Muscle of leg (tissue), 11 donors: Measurements from ENCODE around the gene SNRNP40. TPM values are rescaled to one million over a fixed set of nuclear protein-coding genes. Genes with fewer than 3 reads are reported as not detected.
"Not testable (repeated sequence)": the region's sequence is repeated elsewhere in the genome, so short reads cannot be mapped to it uniquely, and the experiment has no call there.

Experiments
- DNase-seq: peaks from one replicate; pipeline ENCODE4 v3.0.0; 2013
- H3K27ac ChIP-seq: one replicate; pipeline ENCODE4 v1.5.1; 2013; ENCODE audit warnings: mild to moderate bottlenecking, low read length, control low read depth
- H3K27me3 ChIP-seq: one replicate; pipeline ENCODE4 v1.6.1; 2013; ENCODE audit warnings: low read length; ENCODE audit not compliant: control insufficient read depth, insufficient read depth
- H3K36me3 ChIP-seq: one replicate; pipeline ENCODE4 v1.6.1; 2013; ENCODE audit warnings: low read length; ENCODE audit not compliant: control insufficient read depth, insufficient read depth
- H3K4me1 ChIP-seq: one replicate; pipeline ENCODE4 v1.6.1; 2013; ENCODE audit warnings: low read length; ENCODE audit not compliant: control insufficient read depth, insufficient read depth
- H3K4me3 ChIP-seq: one replicate; pipeline ENCODE4 v1.5.1; 2013; ENCODE audit warnings: low read length, control low read depth
- H3K9me3 ChIP-seq: replicated peaks from 2 replicates; pipeline ENCODE4 v1.6.1; 2013; ENCODE audit warnings: low read depth, low read length; ENCODE audit not compliant: control insufficient read depth
- WGBS: methylation state at CpG from one replicate; pipeline ENCODE4 v1.1.5; 2013; ENCODE audit warnings: missing lambda C conversion rate; ENCODE audit not compliant: insufficient coverage; 5-methylcytosine and 5-hydroxymethylcytosine counted together
- polyA plus RNA-seq, 8 donors: library from polyadenylated mRNA; unstranded; fragments of 120-200 nt; gene quantifications; one replicate each; pipeline versions ENCODE4 v1.2.1 to v1.2.3, GENCODE V29; 2013; ENCODE audit warnings: inconsistent platforms in 1 of 8, low replicate concordance in 1 of 8; ENCODE audit not compliant: insufficient read length in 8 of 8, insufficient read depth in 1 of 8
- total RNA-seq: library from RNA; stranded (reverse); fragments of 120-200 nt; gene quantifications from one replicate; pipeline ENCODE4 v1.2.4, GENCODE V29; 2013

The SNRNP40 gene
- total and polyA plus RNA-seq, 9 donors, result 34.8 to 54.9 (median 40.9) TPM

DNA sequence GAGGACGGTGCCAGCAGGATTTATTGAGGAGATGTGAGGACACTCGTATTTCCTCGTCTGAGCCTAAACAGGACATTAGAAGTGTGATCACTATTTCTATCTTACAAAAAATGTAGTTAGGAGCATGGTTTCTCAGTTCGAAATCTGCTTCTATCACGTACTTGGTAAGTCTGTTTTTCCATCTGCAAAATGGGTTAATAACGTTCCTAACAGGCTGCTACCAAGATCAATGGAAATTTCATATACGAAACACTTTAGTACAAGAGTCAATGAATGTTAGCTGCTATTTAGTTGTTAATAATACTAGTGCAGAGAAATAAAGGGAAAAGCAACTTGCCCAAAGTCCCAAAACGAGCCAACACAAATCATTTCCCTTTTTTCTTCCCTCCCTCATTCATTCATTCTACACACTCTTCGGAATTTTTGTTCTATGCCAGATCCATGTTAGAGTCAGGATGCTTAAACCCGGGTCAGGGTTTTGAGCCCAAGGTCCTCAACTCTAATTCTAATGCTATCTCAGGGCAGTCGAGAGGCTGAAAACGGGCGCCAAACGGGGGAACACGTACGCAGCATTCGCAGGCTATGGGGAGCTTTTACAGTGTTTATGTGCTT lies 608 bp downstream of the SNRNP40 start:
- no peaks in the 10 kb centered on the region for H3K27me3 ChIP-seq
- peak overlapping the region; percentile 95 for H3K4me3 ChIP-seq
- peaks cover 32% of the 10 kb centered on the region for H3K36me3 ChIP-seq
- H3K27ac ChIP-seq, result peak overlapping the region; percentile 91
- no peaks in the 10 kb centered on the region for H3K9me3 ChIP-seq
- 0% methylated on average over 5 of the region's 17 CpGs for WGBS
- no peak for DNase-seq
- peaks cover 12% of the 10 kb centered on the region for H3K4me1 ChIP-seq

DNA sequence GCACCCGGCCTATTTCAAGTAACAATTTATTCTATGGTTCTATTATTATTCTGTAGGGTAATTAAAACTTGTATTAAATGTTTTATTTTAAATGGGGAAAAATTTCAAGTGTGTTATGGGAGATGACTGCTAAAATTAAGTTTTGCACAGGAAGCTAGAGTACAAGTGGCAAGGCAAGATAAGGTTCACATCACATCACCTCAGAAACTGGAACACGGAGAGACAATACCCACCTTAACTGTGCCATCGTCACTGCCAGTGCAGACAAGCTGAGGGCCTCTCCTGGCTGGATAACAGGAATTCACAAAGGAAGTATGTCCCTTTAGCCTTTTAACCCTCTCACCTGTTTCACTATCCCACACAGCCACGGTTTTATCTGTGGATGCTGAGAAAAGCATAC lies 7.6 kb downstream of the SNRNP40 start:
- H3K36me3 ChIP-seq, result peaks cover 51% of the 10 kb centered on the region
- no peaks in the 10 kb centered on the region for H3K9me3 ChIP-seq
- H3K27me3 ChIP-seq, result no peaks in the 10 kb centered on the region
- DNase-seq, result no peak
- H3K4me1 ChIP-seq, result no peaks in the 10 kb centered on the region
- 86% methylated on average over 2 of the region's 4 CpGs for WGBS
- no peak overlapping the region for H3K27ac ChIP-seq
- no peak overlapping the region for H3K4me3 ChIP-seq

DNA sequence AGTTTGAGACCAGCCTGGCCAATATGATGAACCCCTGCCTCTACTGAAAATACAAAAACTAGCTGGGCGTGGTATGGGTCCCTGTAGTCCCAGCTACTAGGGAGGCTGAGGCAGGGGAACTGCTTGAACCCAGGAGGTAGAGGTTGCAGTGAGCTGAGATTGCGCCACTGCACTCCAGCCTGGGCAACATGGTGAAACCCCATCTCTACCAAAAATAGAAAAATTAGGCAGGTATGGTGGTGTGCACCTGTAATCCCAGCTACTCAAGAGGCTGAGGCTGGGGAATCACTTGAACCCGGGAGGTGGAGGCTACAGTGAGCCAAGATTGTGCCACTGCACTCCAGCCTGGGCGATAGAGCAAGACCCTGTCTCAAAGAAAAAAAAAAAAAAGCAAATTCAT lies 8.8 kb downstream of the SNRNP40 start:
- peaks cover 54% of the 10 kb centered on the region for H3K36me3 ChIP-seq
- not testable (repeated sequence) for H3K27ac ChIP-seq, H3K27me3 ChIP-seq, H3K4me3 ChIP-seq, DNase-seq, H3K9me3 ChIP-seq, H3K4me1 ChIP-seq
- WGBS, result no CpG with 5 or more reads among the region's 4 CpGs

DNA sequence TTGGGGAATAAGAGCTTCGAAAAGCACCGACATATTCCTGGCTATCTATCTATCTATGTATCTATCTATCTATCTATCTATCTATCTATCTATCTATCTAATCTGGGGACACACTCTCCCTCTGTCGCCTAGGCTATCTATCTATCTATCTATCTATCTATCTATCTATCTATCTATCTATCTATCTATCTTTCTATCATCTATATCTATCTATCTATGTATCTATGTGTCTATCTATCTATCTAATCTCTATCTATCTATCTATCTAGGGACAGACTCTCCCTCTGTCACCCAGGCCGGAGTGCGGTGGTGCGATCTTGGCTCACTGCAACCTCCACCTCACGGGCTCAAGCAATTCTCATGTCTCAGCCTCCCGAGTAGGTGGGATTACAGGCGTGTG lies 14.2 kb downstream of the SNRNP40 start:
- no CpG with 5 or more reads among the region's 9 CpGs for WGBS
- not testable (repeated sequence) for H3K4me1 ChIP-seq, H3K9me3 ChIP-seq, H3K4me3 ChIP-seq, H3K27ac ChIP-seq, H3K27me3 ChIP-seq, DNase-seq
- H3K36me3 ChIP-seq, result peaks cover 43% of the 10 kb centered on the region

DNA sequence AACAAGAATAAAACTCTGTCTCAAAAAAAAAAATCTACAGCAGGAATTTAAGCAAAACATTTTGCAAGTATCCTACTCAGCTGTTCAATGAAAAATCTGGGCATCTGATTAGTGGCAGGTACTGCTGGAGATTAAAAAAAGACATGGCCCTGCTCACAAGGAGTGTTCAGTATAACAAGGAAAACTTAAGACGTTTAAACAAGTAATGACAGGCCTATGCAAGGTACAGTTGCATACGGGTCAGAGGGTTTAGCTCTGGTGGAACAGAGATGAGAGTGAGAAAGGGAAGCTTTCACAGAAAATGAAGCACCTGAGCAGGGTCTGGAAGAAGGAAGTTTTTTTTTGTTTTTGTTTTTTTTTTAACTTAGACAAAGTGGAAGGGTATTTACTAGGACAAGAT lies 23.0 kb downstream of the SNRNP40 start:
- WGBS, result 82% methylated on average over 2 of the region's 2 CpGs
- Histone ChIP-seq H3K27ac (no peak overlapping the region), H3K4me1 (no peaks in the 10 kb centered on the region), H3K27me3 (no peaks in the 10 kb centered on the region), H3K36me3 (peaks cover 41% of the 10 kb centered on the region), H3K9me3 (no peaks in the 10 kb centered on the region), H3K4me3 (no peak overlapping the region)
- DNase-seq, result no peak

DNA sequence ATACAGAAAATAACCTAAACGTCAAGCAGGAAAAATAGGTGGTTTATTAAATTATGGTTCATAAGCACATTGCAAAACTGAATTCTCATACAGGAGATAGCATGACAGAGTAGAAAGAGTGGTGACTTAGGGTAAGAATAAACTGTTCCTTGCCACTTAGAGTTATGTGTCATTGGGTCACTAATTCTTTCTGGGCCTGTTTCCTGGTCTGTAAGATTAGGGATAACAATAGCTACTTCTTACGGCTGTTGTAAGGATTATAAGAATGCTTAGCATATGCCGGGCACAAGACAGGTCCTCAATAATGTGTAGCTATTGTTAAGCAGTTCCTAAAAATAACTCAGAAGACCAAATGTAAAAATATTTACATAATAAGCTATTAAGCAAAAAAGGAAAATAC lies 24.2 kb downstream of the SNRNP40 start:
- no CpG with 5 or more reads among the region's 3 CpGs for WGBS
- DNase-seq, result no peak

DNA sequence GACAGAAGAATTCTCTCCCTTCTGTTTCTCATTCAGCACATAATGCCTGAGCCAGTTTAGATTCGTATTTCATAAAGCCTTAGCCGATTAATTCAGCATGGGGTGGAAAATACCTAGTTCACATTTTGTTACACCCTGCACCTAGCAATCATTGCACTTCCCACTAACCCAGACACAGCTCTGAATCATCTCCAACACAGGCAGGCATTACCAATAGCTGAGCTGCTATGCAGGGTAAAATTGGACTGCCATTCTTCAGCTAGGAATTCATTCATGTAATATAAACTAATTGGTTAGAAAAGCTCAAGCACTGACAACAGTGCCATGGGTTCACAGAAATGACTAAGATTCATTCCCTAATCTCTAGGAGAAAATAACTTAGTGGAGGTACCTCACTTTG lies 30.0 kb downstream of the SNRNP40 start:
- no peaks in the 10 kb centered on the region for H3K4me1 ChIP-seq
- H3K4me3 ChIP-seq, result no peak overlapping the region
- H3K27ac ChIP-seq, result no peak overlapping the region
- H3K36me3 ChIP-seq, result peaks cover 58% of the 10 kb centered on the region
- 92% methylated on average over 2 of the region's 2 CpGs for WGBS
- no peaks in the 10 kb centered on the region for H3K27me3 ChIP-seq
- no peak for DNase-seq
- no peaks in the 10 kb centered on the region for H3K9me3 ChIP-seq

More for the DNA sequence above, 24.2 kb downstream of the SNRNP40 start:
- Histone ChIP-seq H3K4me1 (no peaks in the 10 kb centered on the region), H3K36me3 (peaks cover 39% of the 10 kb centered on the region), H3K27ac (no peak overlapping the region), H3K9me3 (no peaks in the 10 kb centered on the region), H3K27me3 (no peaks in the 10 kb centered on the region), H3K4me3 (no peak overlapping the region)

DNA sequence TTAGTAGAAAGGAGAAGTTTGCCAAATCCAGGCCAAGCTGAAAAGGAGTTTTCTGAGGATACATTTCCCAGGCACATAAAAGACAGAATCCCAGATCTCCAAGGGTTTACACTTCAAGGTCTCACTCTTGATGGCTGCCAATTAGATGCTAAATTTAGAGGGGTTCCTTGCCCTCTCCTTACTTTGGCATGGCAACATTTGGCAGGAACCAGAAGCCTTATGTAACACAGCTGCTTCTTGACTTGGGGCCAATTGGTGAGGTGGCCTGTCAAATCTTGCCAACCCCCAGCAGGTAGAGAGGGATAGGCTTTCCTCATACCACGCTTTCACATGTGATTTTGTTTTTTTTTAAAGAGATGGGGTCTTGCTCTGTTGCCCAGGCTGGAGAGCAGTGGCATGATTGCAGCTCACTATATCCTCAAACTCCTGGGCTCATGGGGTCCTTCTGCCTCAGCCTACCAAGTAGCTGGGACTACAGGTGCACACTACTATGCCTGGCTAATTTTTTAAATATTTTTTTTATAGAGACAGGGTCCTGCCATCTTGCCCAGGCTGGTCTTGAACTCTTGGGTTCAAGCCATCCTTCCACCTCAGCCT lies 31.7 kb downstream of the SNRNP40 start:
- Histone ChIP-seq H3K4me3 (no peak overlapping the region), H3K36me3 (peaks cover 57% of the 10 kb centered on the region), H3K27ac (no peak overlapping the region), H3K9me3 (no peaks in the 10 kb centered on the region), H3K4me1 (no peaks in the 10 kb centered on the region), H3K27me3 (no peaks in the 10 kb centered on the region)
- WGBS, result no CpG with 5 or more reads among the region's 1 CpG
- DNase-seq, result peak; percentile 2

DNA sequence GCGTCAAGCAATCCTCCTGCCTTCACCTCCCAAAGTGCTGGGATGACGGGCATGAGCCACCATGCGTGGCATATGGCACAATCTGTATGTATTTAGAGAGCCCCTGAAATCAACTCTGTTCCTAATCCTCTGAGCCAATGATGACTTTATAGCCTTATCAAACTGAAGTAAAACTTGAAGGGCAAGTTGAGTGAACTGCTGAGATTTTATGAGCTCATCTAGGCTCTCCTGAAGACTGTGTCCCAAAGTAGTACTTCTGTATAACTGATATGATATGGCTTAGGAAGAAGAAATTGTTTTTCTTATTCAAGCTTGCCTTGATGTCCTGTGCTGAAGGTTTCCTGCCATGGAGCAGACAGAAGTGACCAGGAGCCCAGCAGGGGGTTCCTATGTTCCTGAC lies 33.2 kb downstream of the SNRNP40 start:
- peaks cover 57% of the 10 kb centered on the region for H3K36me3 ChIP-seq
- no peak overlapping the region for H3K27ac ChIP-seq
- WGBS, result no CpG with 5 or more reads among the region's 3 CpGs
- H3K27me3 ChIP-seq, result no peaks in the 10 kb centered on the region
- no peaks in the 10 kb centered on the region for H3K9me3 ChIP-seq
- H3K4me3 ChIP-seq, result no peak overlapping the region
- H3K4me1 ChIP-seq, result no peaks in the 10 kb centered on the region
- no peak for DNase-seq

DNA sequence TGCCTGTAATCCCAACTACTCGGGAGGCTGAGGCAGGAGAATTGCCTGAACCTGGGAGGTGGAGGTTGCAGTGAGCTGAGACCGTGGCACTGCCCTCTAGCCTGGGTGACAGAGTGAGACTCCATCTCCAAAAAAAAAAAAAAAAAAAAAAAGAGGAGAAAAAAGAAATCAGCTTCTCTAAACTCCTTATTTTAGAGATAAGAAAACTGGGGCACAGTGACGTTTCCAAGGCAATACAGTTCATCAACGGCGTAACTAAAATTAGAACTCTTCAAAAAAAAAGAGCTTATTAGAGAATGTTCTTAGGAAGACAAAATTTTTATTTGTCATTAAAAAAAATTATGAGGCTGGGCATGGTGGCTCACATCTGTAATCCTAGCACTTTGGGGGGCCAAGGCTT lies 34.2 kb downstream of the SNRNP40 start:
- H3K9me3 ChIP-seq, H3K27me3 ChIP-seq, DNase-seq, H3K27ac ChIP-seq, H3K4me3 ChIP-seq, H3K4me1 ChIP-seq: not testable (repeated sequence)
- no CpG with 5 or more reads among the region's 5 CpGs for WGBS
- peaks cover 58% of the 10 kb centered on the region for H3K36me3 ChIP-seq

DNA sequence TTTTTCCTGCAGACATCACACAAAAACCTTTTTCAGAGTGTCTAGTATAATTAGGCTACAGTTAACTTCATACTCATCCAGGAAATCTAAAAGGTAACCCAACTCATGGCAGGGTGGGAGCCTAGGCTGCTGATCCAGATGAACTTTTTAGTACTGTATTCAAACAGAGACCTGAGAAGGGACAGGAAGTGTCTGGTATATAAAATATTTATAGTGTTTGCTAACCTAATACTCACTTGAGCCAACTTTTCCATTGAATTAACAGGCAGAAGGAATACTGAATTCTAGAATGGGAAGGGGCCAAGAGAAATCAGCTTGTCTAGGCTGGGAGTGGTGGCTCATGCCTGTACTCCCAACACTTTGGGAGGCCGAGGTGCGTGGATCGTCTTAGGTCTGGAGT lies 34.7 kb downstream of the SNRNP40 start:
- no CpG with 5 or more reads among the region's 3 CpGs for WGBS
- no peak for DNase-seq
- Histone ChIP-seq H3K4me3 (no peak overlapping the region), H3K27me3 (no peaks in the 10 kb centered on the region), H3K9me3 (no peaks in the 10 kb centered on the region), H3K27ac (no peak overlapping the region), H3K36me3 (peaks cover 57% of the 10 kb centered on the region), H3K4me1 (no peaks in the 10 kb centered on the region)
